Epithelial cell of esophagus (primary cell): Measurements from ENCODE around the gene ITIH1.

Source experiments
- DNase-seq: peaks from one replicate; pipeline ENCODE4 v3.0.0; 2010; ENCODE audit warnings: low read depth
- H3K4me3 ChIP-seq: 2 replicates; pipeline ENCODE4 v1.5.1; 2011; ENCODE audit warnings: mild to moderate bottlenecking, low read length, control low read depth
- TF ChIP-seq, protein P1 (sequence below): IDR thresholded peaks from 2 replicates; pipeline ENCODE4 v1.5.1; 2011; ENCODE audit warnings: low read depth, mild to moderate bottlenecking, low read length, control low read depth, inconsistent platforms; ENCODE audit not compliant: insufficient read depth; ENCODE audit errors: missing control alignments

The ITIH1 gene

DNA sequence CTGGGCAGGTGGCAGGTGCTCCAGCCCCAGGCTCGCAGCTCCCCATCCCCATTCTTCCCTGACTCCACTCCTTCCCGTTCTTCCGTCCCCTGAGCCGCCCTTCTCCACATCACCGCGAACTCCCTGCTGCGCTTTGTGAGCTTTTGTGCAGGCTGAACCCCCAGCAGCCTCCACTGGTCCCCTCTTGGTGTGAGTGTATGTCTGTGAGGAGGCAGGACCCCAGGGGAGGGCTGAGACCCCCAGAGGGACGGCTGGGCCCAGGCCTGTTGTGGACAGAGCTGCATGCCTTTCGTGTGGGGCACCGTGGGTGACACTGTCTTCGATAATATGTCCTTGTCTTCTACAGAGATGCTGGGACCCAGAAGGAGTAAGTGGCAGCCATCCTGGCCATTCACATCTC, 9.8 kb downstream of the ITIH1 start:
- no peak overlapping the region for H3K4me3 ChIP-seq
- TF ChIP-seq, protein P1, sequence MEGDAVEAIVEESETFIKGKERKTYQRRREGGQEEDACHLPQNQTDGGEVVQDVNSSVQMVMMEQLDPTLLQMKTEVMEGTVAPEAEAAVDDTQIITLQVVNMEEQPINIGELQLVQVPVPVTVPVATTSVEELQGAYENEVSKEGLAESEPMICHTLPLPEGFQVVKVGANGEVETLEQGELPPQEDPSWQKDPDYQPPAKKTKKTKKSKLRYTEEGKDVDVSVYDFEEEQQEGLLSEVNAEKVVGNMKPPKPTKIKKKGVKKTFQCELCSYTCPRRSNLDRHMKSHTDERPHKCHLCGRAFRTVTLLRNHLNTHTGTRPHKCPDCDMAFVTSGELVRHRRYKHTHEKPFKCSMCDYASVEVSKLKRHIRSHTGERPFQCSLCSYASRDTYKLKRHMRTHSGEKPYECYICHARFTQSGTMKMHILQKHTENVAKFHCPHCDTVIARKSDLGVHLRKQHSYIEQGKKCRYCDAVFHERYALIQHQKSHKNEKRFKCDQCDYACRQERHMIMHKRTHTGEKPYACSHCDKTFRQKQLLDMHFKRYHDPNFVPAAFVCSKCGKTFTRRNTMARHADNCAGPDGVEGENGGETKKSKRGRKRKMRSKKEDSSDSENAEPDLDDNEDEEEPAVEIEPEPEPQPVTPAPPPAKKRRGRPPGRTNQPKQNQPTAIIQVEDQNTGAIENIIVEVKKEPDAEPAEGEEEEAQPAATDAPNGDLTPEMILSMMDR, result no peak
- no peak for DNase-seq

DNA sequence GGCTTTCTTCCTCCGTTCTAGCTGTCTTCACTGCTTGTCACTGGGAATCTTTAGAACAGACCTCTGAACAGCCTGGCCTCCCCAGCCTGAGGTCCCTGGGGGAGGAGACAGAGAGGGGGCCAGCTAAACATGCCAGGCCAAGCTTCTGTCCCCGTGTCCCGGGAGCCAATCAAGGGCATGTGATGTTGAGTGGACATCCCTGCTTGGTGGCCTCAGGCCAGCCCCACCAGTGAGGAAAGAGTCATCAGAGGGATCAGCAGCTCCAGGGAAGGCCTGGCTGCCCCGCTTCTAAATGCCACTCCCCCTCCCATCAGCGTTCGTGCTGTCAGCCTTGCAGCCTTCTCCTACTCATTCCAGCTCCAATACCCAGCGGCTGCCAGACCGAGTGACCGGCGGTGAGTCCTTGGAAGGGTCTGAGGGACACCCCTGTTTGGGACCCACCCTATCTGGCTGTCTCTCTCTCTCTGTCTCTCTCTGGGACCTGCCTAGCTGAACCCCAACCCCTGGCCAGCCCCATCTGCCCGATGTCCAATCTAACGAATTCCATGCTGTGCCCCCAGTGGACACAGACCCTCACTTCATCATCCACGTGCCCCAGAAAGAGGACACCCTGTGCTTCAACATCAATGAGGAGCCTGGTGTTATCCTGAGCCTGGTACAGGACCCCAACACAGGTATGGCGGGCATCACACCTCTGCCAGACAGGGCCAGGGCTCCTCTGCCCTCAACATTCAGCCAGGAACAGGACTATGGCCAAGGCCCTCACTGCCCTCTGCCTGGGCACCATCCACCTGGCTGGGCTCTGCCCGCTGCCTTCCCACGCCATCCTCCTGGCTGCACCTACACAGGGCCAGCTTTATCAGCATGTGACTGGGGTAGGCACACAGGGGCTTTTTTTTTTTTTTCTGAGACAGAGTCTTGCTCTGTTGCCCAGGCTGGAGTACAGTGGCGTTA, 10.6 kb downstream of the ITIH1 start:
- no peak for DNase-seq
- no peak overlapping the region for H3K4me3 ChIP-seq
- TF ChIP-seq, protein P1, result no peak

DNA sequence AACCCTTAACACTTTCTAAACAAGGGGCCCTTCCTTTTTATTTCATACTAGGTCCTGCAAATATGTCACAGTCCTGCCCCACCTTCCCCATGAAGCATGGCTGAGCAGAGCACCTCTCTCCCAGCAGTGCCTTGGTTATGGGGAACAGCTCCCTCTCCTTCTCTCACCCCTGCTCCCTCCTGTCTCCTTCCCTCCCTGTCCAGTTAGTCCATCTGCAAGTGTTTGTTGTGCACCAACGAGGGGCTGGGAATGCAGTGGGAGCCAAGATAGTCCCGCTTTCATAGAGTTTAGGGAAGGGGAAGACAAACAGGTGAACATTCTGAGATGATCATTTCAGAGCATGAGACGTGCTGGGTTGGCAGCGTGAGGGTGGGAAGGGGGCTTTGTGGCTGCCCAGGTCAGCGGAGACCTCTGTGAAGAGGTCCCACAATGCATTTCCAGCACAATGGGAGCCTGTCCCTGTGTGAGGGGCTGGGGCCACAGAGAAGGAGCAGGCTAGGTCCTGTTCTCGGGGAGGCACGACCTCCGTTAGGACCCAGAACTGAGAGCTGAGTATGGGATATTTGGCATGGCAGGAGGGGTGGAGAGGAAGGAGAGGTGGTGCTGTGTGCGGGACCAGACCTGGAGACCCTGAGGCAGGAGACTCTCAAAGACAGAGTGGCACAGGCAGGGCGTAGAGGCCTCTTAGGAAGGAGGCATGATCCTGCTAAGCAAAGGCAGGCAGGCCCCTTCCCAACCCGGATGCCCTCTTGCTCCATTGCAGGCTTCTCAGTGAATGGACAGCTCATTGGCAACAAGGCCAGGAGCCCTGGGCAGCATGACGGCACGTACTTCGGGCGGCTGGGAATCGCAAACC, 11.7 kb downstream of the ITIH1 start:
- TF ChIP-seq, protein P1, result no peak
- no peak overlapping the region for H3K4me3 ChIP-seq
- no peak for DNase-seq

DNA sequence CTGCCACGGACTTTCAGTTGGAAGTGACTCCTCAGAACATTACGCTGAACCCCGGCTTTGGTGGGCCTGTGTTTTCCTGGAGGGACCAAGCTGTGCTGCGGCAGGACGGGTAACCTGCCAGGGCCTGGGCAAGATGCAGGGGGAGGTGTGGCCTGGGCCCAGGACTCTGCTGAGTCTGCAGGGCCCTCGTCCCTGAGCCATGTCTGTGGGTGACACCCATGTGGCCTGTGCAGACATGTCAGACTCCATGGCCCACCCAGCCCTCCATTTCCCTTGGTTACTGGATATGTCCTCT, 12.3 kb downstream of the ITIH1 start:
- TF ChIP-seq, protein P1, result no peak
- no peak overlapping the region for H3K4me3 ChIP-seq
- no peak for DNase-seq

DNA sequence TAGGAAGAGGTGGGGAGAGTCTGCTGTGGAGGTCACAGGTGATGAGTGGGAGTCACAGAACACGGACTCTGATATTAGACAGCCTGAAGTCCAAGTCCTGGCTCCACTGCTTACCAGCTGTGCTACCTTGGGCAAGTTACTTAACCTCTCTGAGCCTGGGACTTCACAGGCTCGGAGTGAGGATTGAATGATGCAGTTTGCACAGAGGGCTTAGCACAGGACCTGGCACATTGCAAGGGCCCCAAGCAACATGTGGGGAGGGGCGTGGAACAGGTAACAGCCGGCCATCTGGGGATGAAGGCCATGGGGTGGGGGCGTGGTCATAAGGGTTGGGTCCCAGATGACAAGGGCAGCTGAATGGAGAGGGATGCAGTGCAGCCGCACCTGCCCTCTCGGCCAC, 12.9 kb downstream of the ITIH1 start:
- no peak for DNase-seq
- H3K4me3 ChIP-seq, result no peak overlapping the region
- TF ChIP-seq, protein P1, result no peak

DNA sequence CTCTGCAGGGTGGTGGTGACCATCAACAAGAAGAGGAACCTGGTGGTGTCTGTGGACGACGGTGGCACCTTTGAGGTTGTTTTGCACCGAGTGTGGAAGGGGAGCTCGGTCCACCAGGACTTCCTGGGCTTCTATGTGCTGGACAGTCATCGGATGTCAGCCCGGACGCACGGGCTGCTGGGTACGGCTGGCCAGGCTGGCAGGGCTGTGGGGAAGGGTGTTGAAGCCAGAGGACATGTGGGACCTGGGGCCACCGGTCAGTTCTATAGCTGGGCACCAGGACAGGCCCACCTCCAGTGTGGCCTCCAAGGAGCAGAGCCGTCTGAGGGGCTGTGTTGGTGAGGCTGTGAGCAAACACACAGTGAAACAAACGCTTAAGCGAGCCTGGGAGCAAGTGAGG, 13.3 kb downstream of the ITIH1 start:
- H3K4me3 ChIP-seq, result no peak overlapping the region
- TF ChIP-seq, protein P1, result no peak
- no peak for DNase-seq

DNA sequence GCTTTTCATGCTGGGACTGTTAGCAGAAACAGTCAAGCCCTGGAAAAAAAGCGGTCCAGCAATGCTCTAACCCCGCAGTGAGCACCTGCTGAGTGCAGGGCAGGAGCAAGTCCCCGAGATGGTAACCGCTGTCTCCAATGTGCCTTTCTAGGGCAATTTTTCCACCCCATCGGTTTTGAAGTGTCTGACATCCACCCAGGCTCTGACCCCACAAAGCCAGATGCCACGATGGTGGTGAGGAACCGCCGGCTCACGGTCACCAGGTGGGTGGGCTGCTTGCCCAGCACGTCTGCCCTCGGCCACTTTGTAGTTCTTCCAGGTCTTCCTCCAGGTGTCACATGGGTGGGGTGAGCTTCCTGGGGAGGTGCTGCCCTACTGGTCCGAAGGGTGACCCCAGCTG, 14.0 kb downstream of the ITIH1 start:
- TF ChIP-seq, protein P1, result no peak
- H3K4me3 ChIP-seq, result no peak overlapping the region
- DNase-seq, result no peak
